Activated CD4-positive, alpha-beta memory T cell treated with anti-CD3 and anti-CD28 coated beads, Interleukin-2, amount 10 ng/mL, durations not matched to agents 7 days and 5 days (primary cell): ENCODE data around the gene TACR3. TPM values are rescaled to one million over a fixed set of nuclear protein-coding genes. Genes with fewer than 3 reads are reported as not detected.
"Not testable (repeated sequence)": the region's sequence is repeated elsewhere in the genome, so short reads cannot be mapped to it uniquely, and the experiment has no call there.

Source experiments
- CTCF ChIA-PET: fragments of 350-600 bp; sonication (Branson Sonifier 250); formaldehyde crosslinking; loops from one replicate; lab custom pipeline; 2021; ENCODE audit warnings: antibody characterized with exemption, inconsistent platforms; lab: Charles Lee
- POLR2A ChIA-PET: fragments of 350-600 bp; sonication (Branson Sonifier 250); formaldehyde crosslinking; loops from one replicate; lab custom pipeline; 2021; ENCODE audit warnings: antibody characterized with exemption; lab: Charles Lee
- DNase-seq: peaks from one replicate; pipeline ENCODE4 v3.0.0-alpha.2; 2020
- H3K27ac Mint-ChIP-seq: one replicate; pipeline ENCODE4 v1.8.0; 2021; ENCODE audit warnings: mild to moderate bottlenecking, mixed read lengths
- H3K27me3 Mint-ChIP-seq: one replicate; pipeline ENCODE4 v1.8.0; 2021; ENCODE audit warnings: mixed read lengths
- H3K36me3 Mint-ChIP-seq: one replicate; pipeline ENCODE4 v1.8.0; 2021; ENCODE audit warnings: low read depth, mixed read lengths
- H3K4me1 Mint-ChIP-seq: one replicate; pipeline ENCODE4 v1.8.0; 2021; ENCODE audit warnings: mixed read lengths
- H3K4me3 Mint-ChIP-seq: one replicate; pipeline ENCODE4 v1.8.0; 2021; ENCODE audit warnings: mild to moderate bottlenecking, mixed read lengths
- H3K9me3 Mint-ChIP-seq: one replicate; pipeline ENCODE4 v1.8.0; 2021; ENCODE audit warnings: mixed read lengths
- total RNA-seq, 2 experiments: library from RNA; stranded (reverse); gene quantifications; one replicate each; pipeline ENCODE4 v1.2.3, GENCODE V29; 2021

Gene TACR3
- total RNA-seq, 2 experiments from 2014 or later, result not detected

DNA sequence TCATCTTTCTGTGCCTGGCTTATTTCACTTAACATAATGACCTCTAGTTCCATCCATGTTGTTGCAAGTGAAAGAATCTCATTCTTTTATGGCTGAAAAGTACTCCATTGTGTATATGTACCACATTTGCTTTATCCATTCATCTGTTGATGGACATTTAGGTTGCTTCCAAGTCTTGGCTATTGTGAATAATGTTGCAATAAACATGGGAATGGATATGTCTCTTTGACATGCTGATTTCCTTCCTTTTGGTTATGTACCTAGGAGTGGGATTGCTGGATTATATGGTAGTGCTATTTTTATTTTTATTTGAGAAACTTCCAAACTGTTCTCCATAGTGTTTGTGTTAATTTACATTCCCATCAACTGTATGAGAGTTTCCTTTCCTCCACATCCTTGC, 71.2 kb downstream of the TACR3 start:
- H3K27ac Mint-ChIP-seq, result no peak overlapping the region
- H3K36me3 Mint-ChIP-seq, result no peaks in the 10 kb centered on the region
- no peaks in the 10 kb centered on the region for H3K9me3 Mint-ChIP-seq
- no peak for DNase-seq
- POLR2A ChIA-PET, result no interaction called here
- CTCF ChIA-PET, result no interaction called here
- no peaks in the 10 kb centered on the region for H3K27me3 Mint-ChIP-seq
- no peak overlapping the region for H3K4me3 Mint-ChIP-seq
- no peaks in the 10 kb centered on the region for H3K4me1 Mint-ChIP-seq

- CTCF ChIA-PET, result no interaction called here
- no peak for DNase-seq
Measured at GRCh38 chr4:103645991-103646390, 73.8 kb downstream of the TACR3 start.

GRCh38 chr4:103634236-103634635, 85.5 kb downstream of the TACR3 start:
- CTCF ChIA-PET, result interaction anchor here (1.3 kb wide), 1 partner anchor 10 kb away, joined by 3 read pairs; no protein-coding TSS in a partner anchor
- H3K4me3 Mint-ChIP-seq, result no peak overlapping the region
- no peak overlapping the region for H3K27ac Mint-ChIP-seq
- POLR2A ChIA-PET, result no interaction called here
- H3K27me3 Mint-ChIP-seq, result no peaks in the 10 kb centered on the region
- DNase-seq, result no peak
- H3K4me1 Mint-ChIP-seq, result no peaks in the 10 kb centered on the region
- H3K36me3 Mint-ChIP-seq, result no peaks in the 10 kb centered on the region
- H3K9me3 Mint-ChIP-seq, result peaks cover 5% of the 10 kb centered on the region

More at GRCh38 chr4:103645991-103646390, 73.8 kb downstream of the TACR3 start:
- H3K27me3 Mint-ChIP-seq, result no peaks in the 10 kb centered on the region
- H3K27ac Mint-ChIP-seq, result no peak overlapping the region
- H3K9me3 Mint-ChIP-seq, result no peaks in the 10 kb centered on the region
- H3K4me3 Mint-ChIP-seq, result no peak overlapping the region
- no peaks in the 10 kb centered on the region for H3K36me3 Mint-ChIP-seq
- no peaks in the 10 kb centered on the region for H3K4me1 Mint-ChIP-seq
- POLR2A ChIA-PET, result no interaction called here

GRCh38 chr4:103626296-103626695, 93.5 kb downstream of the TACR3 start:
- no peaks in the 10 kb centered on the region for H3K27me3 Mint-ChIP-seq
- no peaks in the 10 kb centered on the region for H3K4me1 Mint-ChIP-seq
- no peaks in the 10 kb centered on the region for H3K36me3 Mint-ChIP-seq
- no peak for DNase-seq
- H3K27ac Mint-ChIP-seq, result no peak overlapping the region
- peaks cover 10% of the 10 kb centered on the region for H3K9me3 Mint-ChIP-seq
- H3K4me3 Mint-ChIP-seq, result no peak overlapping the region
- CTCF ChIA-PET, result no interaction called here
- POLR2A ChIA-PET, result no interaction called here

GRCh38 chr4:103591841-103592240, 127.9 kb downstream of the TACR3 start:
- ChIA-PET CTCF (no interaction called here), POLR2A (no interaction called here)
- Mint-ChIP-seq H3K36me3 (no peaks in the 10 kb centered on the region), H3K27me3 (no peaks in the 10 kb centered on the region), H3K4me3 (no peak overlapping the region), H3K4me1 (no peaks in the 10 kb centered on the region), H3K9me3 (no peaks in the 10 kb centered on the region), H3K27ac (no peak overlapping the region)
- DNase-seq, result no peak

DNA sequence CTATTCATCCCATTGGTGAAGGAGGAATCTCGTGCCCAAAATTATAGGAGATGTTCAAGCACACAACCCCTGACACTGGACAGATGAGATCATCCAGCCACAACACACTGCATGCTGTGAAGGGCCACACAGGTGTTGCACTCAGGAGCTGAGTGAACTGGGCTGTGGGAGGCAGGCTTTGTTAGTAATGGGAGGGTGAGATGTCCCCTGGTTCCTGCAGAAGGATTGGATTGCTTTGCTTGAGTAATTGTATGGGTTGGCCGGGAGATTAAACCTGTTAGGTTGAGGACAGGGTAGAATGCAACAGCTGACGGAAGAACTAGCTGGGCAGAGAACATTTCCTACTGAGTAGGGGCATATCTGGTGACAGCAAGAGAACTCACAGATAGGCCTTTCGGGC, 152.2 kb downstream of the TACR3 start:
- Mint-ChIP-seq H3K27me3 (no peaks in the 10 kb centered on the region), H3K36me3 (no peaks in the 10 kb centered on the region), H3K4me3 (no peak overlapping the region), H3K9me3 (no peaks in the 10 kb centered on the region), H3K4me1 (no peaks in the 10 kb centered on the region), H3K27ac (no peak overlapping the region)
- ChIA-PET POLR2A (no interaction called here), CTCF (no interaction called here)
- DNase-seq, result no peak

GRCh38 chr4:103559178-103559577, 160.6 kb downstream of the TACR3 start:
- POLR2A ChIA-PET, CTCF ChIA-PET, H3K27me3 Mint-ChIP-seq, H3K9me3 Mint-ChIP-seq, DNase-seq, H3K4me1 Mint-ChIP-seq, H3K4me3 Mint-ChIP-seq, H3K36me3 Mint-ChIP-seq, H3K27ac Mint-ChIP-seq: not testable (repeated sequence)
